Measurements from ENCODE around the gene ULK1.
A peak's percentile ranks its signal among the peaks of the same experiment; 100 is the strongest.

The ULK1 gene

DNA sequence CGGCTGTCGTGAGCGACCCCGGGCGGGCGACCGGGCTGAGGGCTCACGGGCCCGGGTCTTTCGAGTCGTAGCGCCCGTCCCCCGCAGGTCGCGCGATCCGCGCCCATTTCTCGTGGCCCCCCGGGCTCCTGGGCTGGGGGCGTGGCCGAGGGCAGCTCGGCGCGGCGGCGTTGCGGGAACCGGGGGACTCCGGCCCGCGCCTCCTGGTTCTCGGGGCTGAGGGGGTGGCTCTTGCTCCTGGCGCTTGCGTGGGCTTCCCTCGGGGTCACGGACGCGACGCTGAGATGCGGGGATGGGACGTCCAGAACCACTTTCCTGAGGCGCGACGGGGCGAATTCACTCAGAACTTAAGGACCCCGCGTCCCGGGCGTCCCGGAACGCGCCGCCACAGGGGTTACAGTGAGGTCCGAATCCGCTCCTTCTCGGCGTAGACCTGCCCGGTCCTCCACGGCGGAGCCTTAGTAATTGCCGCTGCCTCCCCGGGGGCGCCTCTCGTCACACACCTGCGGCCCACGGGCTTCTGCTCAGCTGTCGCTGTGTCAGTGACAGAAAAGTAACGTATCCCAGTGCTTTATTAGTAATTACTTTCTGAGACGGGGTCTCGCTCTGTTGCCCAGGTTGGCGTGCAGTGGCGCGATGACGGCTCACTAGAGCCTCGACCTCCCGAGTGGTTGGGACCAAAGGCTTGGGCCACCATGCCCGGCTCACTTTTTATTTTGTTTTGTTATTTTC lies 55.9 kb downstream of the ULK1 start:
- TF ChIP-seq EP300 (IDR thresholded peaks at IDR 0.05; ENCODE audit: borderline replicate concordance) (no peak), FOXM1 (IDR thresholded peaks at IDR 0.05; ENCODE audit: borderline replicate concordance, low read depth) (no peak), ZBTB7A (IDR thresholded peaks at IDR 0.05; ENCODE audit: low read depth) (0 out of 2 replicates have a peak, but pooled peaks have one; percentile 43)

GRCh38 chr12:131959116-131959515 lies 64.7 kb downstream of the ULK1 start:
- TF ChIP-seq TCF12 (IDR thresholded peaks at IDR 0.05; ENCODE audit: low read depth) (no peak), EP300 (IDR thresholded peaks at IDR 0.05; ENCODE audit: borderline replicate concordance) (no peak), YY1 (IDR thresholded peaks at IDR 0.05; ENCODE audit: low read depth) (no peak), CEBPB (IDR thresholded peaks at IDR 0.05) (no peak), TAF1 (IDR thresholded peaks at IDR 0.05; ENCODE audit: low read depth) (no peak), TEAD4 (IDR thresholded peaks at IDR 0.05) (no peak)

DNA sequence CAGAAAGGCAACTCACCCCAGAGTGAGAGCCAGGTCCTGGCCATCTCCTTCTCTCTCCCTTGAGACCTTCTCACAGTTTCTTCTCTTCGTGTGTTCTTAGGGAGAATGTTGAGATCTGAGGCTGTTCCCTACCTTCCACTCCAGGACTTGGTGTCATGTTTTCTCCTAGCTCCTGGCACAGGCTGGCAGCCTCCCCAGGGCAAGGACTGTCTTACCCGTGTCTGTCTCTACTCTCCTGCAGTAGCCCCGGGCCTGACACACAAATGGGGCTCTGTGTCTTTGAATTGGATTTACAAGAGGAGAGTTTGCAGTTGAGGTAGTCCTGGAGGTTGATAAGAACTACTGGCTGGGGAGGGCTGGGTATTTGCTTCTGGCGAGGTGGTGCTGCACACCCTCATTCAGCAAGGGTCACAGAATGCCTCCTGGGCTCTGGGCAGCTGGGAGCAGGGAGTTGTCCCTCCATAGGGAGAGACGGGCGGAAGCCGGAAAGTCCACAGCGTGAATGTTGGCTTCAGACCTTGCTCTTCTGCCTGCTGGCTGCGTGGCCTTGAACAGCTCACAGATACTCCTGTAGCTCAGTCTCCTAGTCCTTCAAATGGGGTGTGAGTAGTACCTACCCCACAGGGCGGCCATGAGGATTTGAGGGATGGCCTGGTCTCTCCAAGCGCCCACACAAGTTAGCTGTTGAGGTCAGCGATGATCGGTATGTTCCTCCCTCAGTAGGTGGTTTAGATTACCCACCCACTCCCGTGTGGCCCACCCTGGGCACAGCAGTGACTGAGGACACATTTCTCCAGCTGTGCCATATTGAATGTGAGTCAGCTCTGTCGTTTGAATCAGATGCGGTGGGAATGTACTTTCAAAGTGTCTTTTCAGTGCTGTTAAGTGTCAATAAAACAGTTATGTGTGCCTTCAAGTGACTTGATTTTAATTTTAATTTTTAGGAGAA lies 65.5 kb downstream of the ULK1 start:
- no peak for TF ChIP-seq YY1 (IDR thresholded peaks at IDR 0.05; ENCODE audit: low read depth)
- TF ChIP-seq CEBPB (IDR thresholded peaks at IDR 0.05) = no peak
- TF ChIP-seq NFIC (IDR thresholded peaks at IDR 0.05) = no peak
- TF ChIP-seq, protein P1, sequence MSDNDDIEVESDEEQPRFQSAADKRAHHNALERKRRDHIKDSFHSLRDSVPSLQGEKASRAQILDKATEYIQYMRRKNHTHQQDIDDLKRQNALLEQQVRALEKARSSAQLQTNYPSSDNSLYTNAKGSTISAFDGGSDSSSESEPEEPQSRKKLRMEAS (IDR thresholded peaks at IDR 0.05) = no peak
- TF ChIP-seq RAD21 (IDR thresholded peaks at IDR 0.05; ENCODE audit: low read depth) = no peak
- TF ChIP-seq ZBTB7A (IDR thresholded peaks at IDR 0.05; ENCODE audit: low read depth) = no peak
- no peak for TF ChIP-seq USF1 (IDR thresholded peaks at IDR 0.05)
- TF ChIP-seq TEAD4 (IDR thresholded peaks at IDR 0.05) = no peak
- TF ChIP-seq TAF1 (IDR thresholded peaks at IDR 0.05; ENCODE audit: low read depth) = no peak
- TF ChIP-seq CREB1 (IDR thresholded peaks at IDR 0.05; ENCODE audit: low read depth) = no peak
- TF ChIP-seq, protein P2, sequence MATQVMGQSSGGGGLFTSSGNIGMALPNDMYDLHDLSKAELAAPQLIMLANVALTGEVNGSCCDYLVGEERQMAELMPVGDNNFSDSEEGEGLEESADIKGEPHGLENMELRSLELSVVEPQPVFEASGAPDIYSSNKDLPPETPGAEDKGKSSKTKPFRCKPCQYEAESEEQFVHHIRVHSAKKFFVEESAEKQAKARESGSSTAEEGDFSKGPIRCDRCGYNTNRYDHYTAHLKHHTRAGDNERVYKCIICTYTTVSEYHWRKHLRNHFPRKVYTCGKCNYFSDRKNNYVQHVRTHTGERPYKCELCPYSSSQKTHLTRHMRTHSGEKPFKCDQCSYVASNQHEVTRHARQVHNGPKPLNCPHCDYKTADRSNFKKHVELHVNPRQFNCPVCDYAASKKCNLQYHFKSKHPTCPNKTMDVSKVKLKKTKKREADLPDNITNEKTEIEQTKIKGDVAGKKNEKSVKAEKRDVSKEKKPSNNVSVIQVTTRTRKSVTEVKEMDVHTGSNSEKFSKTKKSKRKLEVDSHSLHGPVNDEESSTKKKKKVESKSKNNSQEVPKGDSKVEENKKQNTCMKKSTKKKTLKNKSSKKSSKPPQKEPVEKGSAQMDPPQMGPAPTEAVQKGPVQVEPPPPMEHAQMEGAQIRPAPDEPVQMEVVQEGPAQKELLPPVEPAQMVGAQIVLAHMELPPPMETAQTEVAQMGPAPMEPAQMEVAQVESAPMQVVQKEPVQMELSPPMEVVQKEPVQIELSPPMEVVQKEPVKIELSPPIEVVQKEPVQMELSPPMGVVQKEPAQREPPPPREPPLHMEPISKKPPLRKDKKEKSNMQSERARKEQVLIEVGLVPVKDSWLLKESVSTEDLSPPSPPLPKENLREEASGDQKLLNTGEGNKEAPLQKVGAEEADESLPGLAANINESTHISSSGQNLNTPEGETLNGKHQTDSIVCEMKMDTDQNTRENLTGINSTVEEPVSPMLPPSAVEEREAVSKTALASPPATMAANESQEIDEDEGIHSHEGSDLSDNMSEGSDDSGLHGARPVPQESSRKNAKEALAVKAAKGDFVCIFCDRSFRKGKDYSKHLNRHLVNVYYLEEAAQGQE (IDR thresholded peaks at IDR 0.05; ENCODE audit: low read depth) = no peak
- TF ChIP-seq TCF12 (IDR thresholded peaks at IDR 0.05; ENCODE audit: low read depth) = no peak
- TF ChIP-seq EP300 (IDR thresholded peaks at IDR 0.05; ENCODE audit: borderline replicate concordance) = no peak
- no peak for TF ChIP-seq FOXM1 (IDR thresholded peaks at IDR 0.05; ENCODE audit: borderline replicate concordance, low read depth)
- TF ChIP-seq EGR1 (IDR thresholded peaks at IDR 0.05) = no peak

DNA sequence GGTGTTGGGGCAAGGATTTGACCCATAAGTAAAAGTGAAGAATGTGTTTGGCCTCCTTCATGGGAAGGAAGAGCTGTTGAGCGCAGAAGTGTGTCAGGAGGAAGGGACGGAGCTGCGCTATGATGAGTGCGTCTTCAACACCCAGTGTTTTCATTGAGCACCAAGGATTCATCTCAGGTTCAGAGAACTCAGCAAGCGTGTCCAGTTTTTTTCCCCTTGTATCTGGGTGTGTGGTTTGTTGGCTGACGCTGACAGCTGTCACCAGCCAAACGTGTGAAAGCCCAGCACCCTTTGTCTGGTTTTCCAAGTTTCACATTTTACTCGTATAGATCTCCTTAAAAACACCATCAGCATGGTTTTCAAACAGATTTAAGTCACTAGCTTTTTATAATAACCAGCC lies 67.6 kb downstream of the ULK1 start:
- TF ChIP-seq YY1 (IDR thresholded peaks at IDR 0.05; ENCODE audit: low read depth) (no peak), CREB1 (IDR thresholded peaks at IDR 0.05; ENCODE audit: low read depth) (no peak), NFIC (IDR thresholded peaks at IDR 0.05) (no peak), FOXM1 (IDR thresholded peaks at IDR 0.05; ENCODE audit: borderline replicate concordance, low read depth) (no peak), EGR1 (IDR thresholded peaks at IDR 0.05) (no peak), CEBPB (IDR thresholded peaks at IDR 0.05) (no peak), TCF12 (IDR thresholded peaks at IDR 0.05; ENCODE audit: low read depth) (no peak), EP300 (IDR thresholded peaks at IDR 0.05; ENCODE audit: borderline replicate concordance) (no peak), TEAD4 (IDR thresholded peaks at IDR 0.05) (no peak), TAF1 (IDR thresholded peaks at IDR 0.05; ENCODE audit: low read depth) (no peak), RAD21 (IDR thresholded peaks at IDR 0.05; ENCODE audit: low read depth) (no peak), ZBTB7A (IDR thresholded peaks at IDR 0.05; ENCODE audit: low read depth) (no peak), USF1 (IDR thresholded peaks at IDR 0.05) (no peak)
- TF ChIP-seq, protein P1 (IDR thresholded peaks at IDR 0.05) = no peak
- TF ChIP-seq, protein P2 (IDR thresholded peaks at IDR 0.05; ENCODE audit: low read depth) = no peak

DNA sequence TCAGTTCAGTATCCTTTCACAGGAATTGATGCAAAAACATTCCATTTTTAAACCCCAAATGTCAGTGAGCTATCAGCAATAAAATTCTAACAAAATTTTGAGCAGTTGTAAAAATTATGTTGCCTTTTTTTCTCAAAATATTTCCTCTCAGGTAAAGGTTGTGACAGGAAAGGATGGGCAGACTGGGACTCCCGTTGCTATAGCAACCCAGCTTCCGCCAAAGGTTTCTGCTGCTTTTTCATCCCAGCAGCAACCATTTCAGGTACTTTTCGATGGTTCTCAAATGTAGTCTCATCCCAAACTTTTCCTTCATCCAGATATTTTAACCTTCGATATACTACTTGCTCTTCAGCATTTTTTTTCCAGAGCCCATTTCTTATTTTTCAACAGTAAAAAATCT lies 69.0 kb downstream of the ULK1 start:
- TF ChIP-seq, protein P1 (IDR thresholded peaks at IDR 0.05) = no peak
- TF ChIP-seq EP300 (IDR thresholded peaks at IDR 0.05; ENCODE audit: borderline replicate concordance) (no peak), TAF1 (IDR thresholded peaks at IDR 0.05; ENCODE audit: low read depth) (no peak), TEAD4 (IDR thresholded peaks at IDR 0.05) (no peak), FOXM1 (IDR thresholded peaks at IDR 0.05; ENCODE audit: borderline replicate concordance, low read depth) (no peak), USF1 (IDR thresholded peaks at IDR 0.05) (no peak), TCF12 (IDR thresholded peaks at IDR 0.05; ENCODE audit: low read depth) (no peak), CEBPB (IDR thresholded peaks at IDR 0.05) (no peak), CREB1 (IDR thresholded peaks at IDR 0.05; ENCODE audit: low read depth) (no peak), RAD21 (IDR thresholded peaks at IDR 0.05; ENCODE audit: low read depth) (no peak), ZBTB7A (IDR thresholded peaks at IDR 0.05; ENCODE audit: low read depth) (no peak)
